HPDE6-E6E7 (cell line): ENCODE data around the gene SPATC1L.

Experiments
- DNase-seq: peaks from one replicate; pipeline ENCODE4 v3.0.0; 2011; ENCODE audit warnings: missing footprints; ENCODE audit errors: extremely low spot score

The SPATC1L gene

DNA sequence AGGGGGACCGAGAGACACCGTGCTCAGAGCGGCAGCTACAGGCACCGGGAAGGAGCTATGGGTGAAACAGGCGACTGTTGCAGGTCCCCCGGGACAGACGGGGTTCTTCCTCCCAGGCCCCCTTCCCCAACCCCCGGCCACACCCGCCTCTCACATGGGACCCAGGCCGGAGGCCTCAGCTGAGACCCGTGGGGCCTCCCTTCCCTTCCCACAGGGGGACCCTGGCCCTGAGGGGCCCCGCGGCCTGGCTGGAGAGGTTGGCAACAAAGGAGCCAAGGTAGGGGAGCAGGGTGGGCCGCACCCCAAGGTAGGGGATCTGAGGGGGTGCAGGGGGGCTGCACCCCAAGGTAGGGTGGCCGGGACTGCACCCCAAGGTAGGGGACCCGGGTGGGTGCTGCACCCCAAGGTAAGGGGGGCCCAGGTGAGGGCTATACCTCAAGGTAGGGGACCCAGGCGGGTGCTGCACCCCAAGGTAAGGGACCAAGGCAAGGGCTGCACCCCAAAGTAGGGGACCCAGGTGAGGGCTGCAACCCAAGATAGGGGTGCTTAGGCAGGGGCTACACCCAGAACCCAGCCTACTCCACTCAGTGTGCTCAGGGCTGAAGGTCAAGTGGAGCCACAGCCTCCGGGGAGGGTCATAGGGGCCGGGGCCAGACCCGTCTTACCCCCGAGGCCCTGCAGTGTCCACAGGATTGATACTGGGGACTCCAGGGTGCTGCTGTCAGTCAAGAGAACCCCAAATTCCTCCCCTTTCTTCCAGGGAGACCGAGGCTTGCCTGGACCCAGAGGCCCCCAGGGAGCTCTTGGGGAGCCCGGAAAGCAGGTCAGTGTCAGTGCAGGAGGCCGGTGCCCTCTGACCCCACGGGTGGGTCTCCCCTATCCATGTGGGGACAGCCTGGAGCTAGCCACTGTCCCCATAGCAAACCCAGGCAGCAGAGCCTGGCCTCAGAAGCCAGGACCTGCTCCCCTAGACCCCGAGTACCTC lies 63.7 kb downstream of the SPATC1L start:
- no peak for DNase-seq

DNA sequence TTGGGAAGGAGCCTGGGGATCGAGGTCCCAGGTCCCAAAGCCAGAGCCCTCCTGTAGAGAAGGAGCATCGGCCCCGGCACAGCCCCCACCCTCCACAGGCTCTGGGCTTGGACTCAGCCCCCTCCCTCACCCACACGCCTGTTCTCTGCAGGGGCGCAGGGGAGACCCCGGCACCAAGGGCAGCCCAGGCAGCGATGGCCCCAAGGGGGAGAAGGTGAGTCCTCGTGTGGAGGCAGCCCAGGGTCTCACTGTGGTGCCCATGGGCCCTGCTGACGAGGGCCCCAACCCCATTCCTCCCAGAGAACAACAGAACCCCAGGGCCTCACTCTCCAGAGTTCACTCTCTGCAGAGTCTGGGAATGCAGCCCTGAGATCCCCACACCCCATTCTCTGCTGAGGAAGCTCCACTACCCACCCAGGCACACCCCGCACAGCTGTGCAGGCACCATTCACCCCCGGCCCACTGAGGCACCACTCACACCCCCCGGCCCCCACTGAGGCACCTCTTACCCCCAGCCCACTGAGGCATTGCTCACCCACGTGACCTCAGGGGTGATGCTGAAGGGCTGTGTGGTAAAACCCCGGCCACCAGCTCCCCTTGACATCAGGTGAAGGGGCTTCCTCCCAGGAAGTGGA lies 64.5 kb downstream of the SPATC1L start:
- DNase-seq = no peak

DNA sequence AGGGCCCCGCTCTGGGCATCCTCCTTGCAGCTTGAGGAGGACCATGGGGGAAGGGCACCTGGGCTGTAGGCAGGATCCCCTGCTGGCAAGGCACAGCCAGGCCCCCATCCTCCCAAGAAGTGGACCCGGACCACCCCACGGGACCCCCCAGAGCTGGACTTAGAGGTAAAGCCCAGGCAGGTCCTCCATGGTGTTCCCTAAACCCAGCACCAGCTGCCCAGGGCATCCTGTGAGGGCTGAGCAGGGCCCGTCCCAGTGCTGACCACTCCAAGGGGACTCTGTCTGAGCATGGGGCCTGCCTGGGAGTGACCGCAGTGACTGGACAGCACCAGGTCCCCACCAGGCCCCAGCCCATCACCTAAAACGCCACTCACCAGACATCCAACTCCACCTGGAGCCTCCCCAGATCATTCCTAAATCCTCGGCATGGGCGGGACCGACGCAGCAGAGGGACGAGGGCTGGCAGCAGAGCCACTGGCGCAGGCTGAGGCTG lies 65.1 kb downstream of the SPATC1L start:
- DNase-seq = no peak

DNA sequence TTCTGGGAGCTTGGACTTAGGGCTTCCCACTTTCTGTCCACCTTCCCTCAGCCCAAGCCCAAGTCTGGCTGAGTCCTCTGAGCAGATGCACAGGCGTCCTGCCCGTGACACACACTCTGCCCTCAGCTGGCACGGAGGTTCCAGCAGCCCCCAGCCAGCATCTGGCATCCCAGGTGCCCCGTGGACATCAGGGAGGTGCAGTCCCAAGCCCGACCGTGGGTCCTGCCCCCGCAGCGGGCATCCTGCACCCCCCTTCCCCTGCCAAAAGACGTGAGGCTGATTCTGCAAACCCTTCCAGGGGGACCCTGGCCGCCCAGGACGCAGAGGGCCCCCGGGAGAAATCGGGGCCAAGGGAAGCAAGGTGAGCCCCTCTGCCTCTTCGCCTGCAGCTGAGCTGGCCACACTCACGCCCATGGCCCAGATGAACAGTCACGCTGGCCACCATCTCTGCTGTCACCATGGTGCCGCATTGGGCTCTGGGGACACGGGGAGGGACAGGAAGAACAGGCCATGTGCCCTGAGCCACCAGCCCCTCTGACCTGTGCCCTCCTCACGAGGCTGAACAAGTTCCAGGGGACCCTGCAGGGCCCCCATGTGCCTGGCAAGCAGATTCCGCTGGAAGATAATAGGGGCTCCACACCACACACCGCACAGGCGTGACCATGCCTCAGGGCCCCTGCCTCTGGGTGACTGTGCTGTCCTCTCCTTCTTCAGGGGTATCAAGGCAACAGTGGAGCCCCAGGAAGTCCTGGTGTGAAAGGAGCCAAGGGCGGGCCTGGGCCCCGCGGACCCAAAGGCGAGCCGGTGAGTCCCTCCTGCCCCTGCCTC lies 65.7 kb downstream of the SPATC1L start:
- no peak for DNase-seq

DNA sequence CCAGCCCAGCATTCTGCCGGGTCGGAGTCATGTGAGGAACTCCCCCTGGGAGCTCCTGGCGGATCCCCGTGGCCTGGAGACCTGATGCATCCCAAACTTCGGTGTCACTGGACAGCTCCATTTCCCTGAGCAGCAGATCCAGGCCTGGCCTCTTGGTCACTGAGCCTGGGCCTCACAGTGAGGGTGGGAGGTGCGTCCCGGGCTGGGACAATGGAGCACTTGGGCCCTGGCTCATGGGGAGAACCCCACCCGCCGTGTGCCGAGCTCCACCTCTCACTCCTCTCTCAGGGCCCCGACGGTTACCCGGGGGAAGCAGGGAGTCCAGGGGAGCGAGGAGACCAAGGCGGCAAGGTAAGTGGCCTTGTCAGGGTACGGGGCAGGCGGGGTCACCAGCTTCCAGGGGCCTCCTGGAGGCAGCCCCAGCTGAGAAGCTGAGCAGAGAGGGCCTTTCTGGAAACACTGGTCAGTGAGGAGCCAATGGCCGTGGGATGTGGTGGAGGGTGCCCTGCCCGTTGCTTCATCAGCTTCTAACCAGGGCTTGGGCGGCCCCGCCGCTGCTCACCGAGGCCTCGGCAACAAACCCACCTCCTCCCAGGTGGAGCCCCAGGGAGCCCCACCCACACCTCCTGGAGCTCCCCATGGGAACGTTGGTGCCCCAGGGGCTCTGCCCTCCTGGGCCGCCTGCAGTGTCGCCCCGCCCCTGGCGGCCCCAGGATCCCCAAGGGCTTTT lies 66.5 kb downstream of the SPATC1L start:
- no peak for DNase-seq

DNA sequence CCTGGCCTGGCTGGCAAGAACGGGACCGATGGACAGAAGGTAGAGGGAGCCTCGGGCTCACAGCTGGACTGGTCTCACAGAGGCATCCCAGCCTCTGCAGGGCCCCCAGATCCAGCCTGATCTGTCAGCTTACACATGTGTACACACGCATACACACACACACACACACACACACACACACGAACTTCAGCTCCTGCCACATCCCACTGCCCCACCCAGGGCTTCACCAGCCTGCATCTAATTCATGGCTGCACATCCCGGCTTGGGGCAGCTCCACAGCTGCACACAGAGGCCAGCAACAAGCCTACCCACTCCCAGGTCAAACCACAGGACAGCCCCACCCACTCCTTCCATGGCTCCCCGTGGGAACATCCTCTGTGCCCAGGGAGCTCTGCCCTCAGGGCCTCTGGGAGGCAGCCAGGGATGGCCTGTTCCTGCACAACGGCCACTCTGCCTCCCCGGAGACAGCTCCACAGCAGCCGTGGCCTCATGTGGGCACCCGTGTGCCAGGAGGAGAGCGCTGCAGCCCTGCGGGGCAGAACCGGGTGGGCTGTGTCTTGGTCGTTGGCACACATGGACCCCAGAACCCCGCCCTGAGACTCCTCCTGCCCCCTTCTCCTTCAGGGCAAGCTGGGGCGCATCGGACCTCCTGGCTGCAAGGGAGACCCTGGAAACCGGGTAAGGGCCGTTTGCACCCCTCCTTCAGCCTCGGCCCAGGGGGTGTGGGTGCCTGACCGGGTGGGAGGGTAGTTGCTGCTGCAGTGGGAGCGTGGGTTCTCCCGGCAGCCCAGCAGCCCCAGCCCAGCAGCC lies 67.3 kb downstream of the SPATC1L start:
- no peak for DNase-seq

DNA sequence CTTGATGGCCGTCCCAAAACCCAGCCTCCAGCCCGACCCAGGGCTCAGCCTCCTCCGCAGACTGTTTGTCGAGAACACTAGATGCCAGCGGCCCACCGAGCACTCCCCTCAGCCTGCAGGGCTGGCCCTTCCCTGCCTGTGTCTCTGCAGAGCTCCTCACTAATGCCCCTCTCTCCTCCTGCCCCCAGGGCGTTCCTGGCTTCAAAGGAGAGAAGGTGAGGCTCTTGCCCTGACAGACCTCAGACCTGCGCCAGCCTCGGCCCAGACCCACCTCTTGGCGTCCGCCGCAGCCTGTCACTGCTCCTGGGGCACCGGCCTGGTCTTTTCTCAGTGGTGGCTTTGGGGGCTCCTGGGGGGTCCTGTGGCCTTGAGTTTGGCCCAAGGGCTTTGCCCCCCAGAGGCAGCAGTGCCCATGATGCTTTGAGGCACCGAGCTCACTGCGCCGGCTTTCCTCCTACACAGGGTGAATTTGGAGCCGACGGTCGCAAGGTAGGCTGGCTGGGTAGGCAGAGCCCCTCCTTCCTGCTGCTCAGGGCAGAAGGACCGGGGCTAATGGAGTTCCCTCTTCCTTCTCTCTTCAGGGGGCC lies 68.0 kb downstream of the SPATC1L start:
- no peak for DNase-seq

DNA sequence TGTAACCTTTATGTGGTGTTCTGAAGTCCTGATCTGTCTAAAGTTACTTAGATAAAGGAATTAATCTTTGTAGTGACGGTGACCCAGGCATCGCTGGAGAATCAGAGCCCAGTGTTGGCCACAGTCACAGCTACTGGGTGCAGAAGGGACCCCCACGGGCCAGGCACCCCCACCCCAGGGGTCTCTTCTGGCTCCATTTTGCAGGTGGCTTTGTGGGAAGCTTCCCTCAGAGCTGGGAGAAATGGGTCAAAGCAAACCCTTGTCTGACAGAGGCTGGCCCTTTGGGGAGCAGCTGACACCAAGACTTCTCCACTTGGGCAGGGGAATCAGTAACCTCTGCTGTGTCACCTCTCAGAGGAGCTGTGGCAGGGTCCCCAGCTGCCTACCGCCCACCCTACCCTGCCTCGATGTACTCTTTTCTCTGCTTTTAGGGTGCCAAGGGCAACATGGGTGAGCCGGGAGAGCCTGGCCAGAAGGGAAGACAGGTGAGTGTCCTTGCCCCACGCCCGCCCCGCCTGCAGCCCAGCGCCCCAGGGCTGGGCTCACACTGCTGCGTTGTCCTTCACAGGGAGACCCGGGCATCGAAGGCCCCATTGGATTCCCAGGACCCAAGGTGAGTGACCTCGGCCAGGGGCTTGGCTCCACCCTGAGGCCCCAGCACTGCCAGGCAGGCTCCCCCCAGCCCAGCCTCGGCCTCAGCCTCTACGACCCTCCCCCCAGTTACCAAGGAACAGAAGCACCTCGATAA lies 68.6 kb downstream of the SPATC1L start:
- no peak for DNase-seq

DNA sequence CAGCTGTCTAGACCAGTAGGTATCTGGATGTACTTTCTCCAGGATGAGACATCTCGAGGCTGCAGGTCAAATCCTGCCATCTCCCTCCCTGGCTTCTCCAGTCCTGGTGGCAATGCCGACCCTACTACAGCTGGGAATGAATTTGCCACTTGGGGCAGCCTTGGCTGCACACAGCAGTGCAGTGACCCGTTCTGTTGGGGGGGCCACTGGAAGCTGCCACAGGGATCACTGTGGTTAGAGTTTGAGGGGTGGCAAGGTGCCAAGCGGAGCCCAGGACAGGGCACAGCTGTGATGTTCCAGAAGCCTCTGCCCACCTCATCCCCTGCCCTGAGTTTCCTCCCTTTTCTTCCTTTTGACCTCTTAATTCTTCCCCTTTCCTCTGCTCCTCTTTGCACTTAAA lies 69.3 kb downstream of the SPATC1L start:
- DNase-seq = no peak

DNA sequence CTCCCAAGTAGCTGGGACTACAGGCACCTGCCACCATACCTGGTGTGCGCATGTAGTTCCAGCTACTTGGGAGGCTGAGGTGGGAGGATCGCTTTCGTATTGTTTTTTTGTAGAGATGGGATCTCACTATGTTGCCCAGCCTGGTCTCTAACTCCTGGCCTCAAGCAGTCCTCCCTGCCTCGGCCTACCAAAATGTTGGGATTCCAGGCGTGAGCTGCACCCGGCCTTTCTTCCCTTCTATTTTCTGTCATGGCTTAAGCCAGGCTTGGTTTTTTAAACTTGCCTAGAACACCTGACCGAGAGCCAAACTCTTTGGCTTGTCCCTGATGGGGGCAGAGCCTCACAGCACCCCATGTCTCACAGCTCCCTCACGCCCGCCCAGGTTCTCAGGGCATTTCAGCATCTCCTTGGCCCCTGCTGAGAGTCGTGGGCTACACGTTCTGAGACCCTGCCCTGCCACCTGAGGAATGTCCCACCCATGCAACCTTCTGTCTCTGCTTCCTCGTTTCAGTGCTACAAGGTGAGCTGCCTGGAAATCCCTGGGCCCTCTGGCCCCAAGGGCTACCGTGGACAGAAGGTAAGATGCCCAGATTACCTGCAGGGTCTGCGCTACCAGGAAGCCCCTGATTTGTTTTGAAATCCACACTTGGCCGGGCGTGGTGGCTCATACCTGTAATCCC lies 70.6 kb downstream of the SPATC1L start:
- no peak for DNase-seq

DNA sequence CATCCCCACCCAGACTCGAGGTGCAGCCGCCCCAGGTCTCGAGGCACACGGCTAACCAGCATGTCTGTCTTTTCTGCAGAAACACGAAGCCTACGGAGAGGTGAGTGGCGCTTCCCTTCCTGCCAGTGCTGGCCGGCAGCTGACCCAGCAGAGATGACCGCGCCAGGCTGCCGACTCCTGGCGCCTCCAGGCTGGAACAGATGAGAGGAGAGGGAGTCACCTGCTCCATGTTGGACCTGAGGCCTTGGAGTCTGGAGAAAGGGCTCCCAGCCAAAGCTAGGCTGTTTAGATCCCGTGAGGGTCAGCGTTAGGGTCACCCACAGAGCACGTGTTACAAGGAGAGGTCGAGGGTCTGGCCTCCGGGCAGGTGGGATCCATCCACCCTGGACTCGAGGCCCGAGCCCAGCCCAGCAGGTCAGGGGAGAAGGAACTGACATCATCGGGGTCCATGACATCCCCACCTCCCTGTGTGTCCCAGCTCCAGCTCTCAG lies 71.5 kb downstream of the SPATC1L start:
- no peak for DNase-seq

DNA sequence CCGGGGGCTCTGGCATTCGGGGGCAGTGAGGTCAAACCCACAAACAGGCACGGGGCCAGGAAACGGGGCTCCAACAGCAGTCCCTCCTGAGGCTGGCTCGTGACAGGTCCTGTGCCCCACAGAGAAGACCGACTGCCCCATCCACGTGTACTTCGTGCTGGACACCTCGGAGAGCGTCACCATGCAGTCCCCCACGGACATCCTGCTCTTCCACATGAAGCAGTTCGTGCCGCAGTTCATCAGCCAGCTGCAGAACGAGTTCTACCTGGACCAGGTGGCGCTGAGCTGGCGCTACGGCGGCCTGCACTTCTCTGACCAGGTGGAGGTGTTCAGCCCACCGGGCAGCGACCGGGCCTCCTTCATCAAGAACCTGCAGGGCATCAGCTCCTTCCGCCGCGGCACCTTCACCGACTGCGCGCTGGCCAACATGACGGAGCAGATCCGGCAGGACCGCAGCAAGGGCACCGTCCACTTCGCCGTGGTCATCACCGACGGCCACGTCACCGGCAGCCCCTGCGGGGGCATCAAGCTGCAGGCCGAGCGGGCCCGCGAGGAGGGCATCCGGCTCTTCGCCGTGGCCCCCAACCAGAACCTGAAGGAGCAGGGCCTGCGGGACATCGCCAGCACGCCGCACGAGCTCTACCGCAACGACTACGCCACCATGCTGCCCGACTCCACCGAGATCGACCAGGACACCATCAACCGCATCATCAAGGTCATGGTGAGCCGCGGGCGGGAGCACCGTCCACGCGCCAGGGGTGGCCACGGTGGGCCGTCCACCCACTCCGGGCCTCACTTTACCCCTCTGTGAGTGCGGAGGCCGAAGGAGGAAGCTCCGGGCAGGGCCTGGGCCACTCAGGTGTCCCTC lies 72.2 kb downstream of the SPATC1L start:
- DNase-seq = no peak

DNA sequence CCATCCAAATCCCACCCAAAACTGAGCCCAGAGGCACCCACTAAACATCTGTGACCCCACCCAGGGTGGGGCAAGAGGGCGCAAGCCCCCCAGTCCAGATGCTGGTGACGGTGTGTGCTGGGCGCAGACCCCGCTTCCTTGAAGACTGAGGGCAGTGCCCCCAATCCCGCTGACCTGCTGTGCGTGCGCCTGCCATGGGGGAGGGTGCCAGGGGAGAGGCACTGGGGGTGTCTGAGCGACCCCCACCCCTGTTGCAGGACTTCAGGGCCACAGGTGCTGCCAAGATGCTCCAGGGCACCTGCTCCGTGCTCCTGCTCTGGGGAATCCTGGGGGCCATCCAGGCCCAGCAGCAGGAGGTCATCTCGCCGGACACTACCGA lies 73.1 kb downstream of the SPATC1L start:
- no peak for DNase-seq
